GM23338 (cell line): Measurements from ENCODE around the gene USP32. TPM values are rescaled to one million over a fixed set of nuclear protein-coding genes. Genes with fewer than 3 reads are reported as not detected.

ENCODE experiments used
- ATAC-seq: fragments of 200-7000 bp; cut with Tn5 transposase; 3 replicates; pipeline ENCODE4 v1.9.1; 2020
- DNase-seq: peaks from one replicate; pipeline ENCODE4 v3.0.0-alpha.2; 2015; ENCODE audit warnings: low spot score
- H2AFZ ChIP-seq: fragments of 200-600 bp; sonication (generic); 2 replicates; pipeline ENCODE4 v1.8.0; 2016; ENCODE audit warnings: antibody characterized with exemption, mild to moderate bottlenecking, moderate library complexity
- H3F3A ChIP-seq: fragments of 200-600 bp; sonication (generic); replicated peaks from 2 replicates; pipeline ENCODE4 v1.8.0; 2017; ENCODE audit warnings: antibody characterized with exemption, mixed run types, low read depth
- H3K27ac ChIP-seq: fragments of 200-600 bp; sonication (generic); 2 replicates; pipeline ENCODE4 v1.6.1; 2016; ENCODE audit warnings: low read depth
- H3K27me3 ChIP-seq: fragments of 200-600 bp; sonication (generic); 2 replicates; pipeline ENCODE4 v1.8.0; 2016; ENCODE audit warnings: mild to moderate bottlenecking, mixed run types, moderate library complexity; ENCODE audit not compliant: insufficient read depth
- H3K36me3 ChIP-seq: fragments of 200-600 bp; sonication (generic); 2 replicates; pipeline ENCODE4 v1.8.0; 2016; ENCODE audit warnings: mild to moderate bottlenecking; ENCODE audit not compliant: insufficient read depth
- H3K4me1 ChIP-seq: fragments of 200-600 bp; sonication (generic); 2 replicates; pipeline ENCODE4 v1.8.0; 2016; ENCODE audit warnings: mild to moderate bottlenecking, moderate library complexity; ENCODE audit not compliant: insufficient read depth
- H3K4me2 ChIP-seq: fragments of 200-600 bp; sonication (generic); 2 replicates; pipeline ENCODE4 v1.7.1; 2017; ENCODE audit warnings: mixed run types
- H3K4me3 ChIP-seq: fragments of 200-600 bp; sonication (generic); 2 replicates; pipeline ENCODE4 v1.6.1; 2016; ENCODE audit warnings: mixed run types
- H3K79me2 ChIP-seq: fragments of 200-600 bp; sonication (generic); replicated peaks from 2 replicates; pipeline ENCODE4 v1.8.0; 2017; ENCODE audit warnings: mild to moderate bottlenecking; ENCODE audit not compliant: insufficient read depth
- H3K9me2 ChIP-seq: fragments of 200-600 bp; sonication (generic); 2 replicates; pipeline ENCODE4 v1.8.0; 2017; ENCODE audit not compliant: insufficient read depth
- H4K20me1 ChIP-seq: fragments of 200-600 bp; sonication (generic); replicated peaks from 2 replicates; pipeline ENCODE4 v1.8.0; 2017; ENCODE audit warnings: mild to moderate bottlenecking; ENCODE audit not compliant: insufficient read depth
- H3K27ac Mint-ChIP-seq: 2 replicates; pipeline ENCODE4 v1.8.0; 2020; ENCODE audit warnings: inconsistent platforms, mild to moderate bottlenecking, moderate library complexity, mixed read lengths
- H3K27me3 Mint-ChIP-seq: 3 replicates; pipeline ENCODE4 v1.8.0; 2022; ENCODE audit warnings: low read depth, mild to moderate bottlenecking, moderate library complexity, mixed read lengths, inconsistent platforms; ENCODE audit not compliant: insufficient read depth, poor library complexity
- H3K36me3 Mint-ChIP-seq: 3 replicates; pipeline ENCODE4 v1.8.0; 2021; ENCODE audit warnings: low read depth, mild to moderate bottlenecking, inconsistent platforms, moderate library complexity, mixed read lengths
- H3K4me1 Mint-ChIP-seq: 3 replicates; pipeline ENCODE4 v1.8.0; 2020; ENCODE audit warnings: mild to moderate bottlenecking, inconsistent platforms, mixed read lengths
- H3K4me3 Mint-ChIP-seq: 3 replicates; pipeline ENCODE4 v1.8.0; 2021; ENCODE audit warnings: moderate library complexity, mild to moderate bottlenecking, inconsistent platforms, mixed read lengths
- H3K9me3 Mint-ChIP-seq: 3 replicates; pipeline ENCODE4 v1.8.0; 2020; ENCODE audit warnings: moderate library complexity, mild to moderate bottlenecking, inconsistent platforms, mixed read lengths
- CREB1 ChIP-seq: fragments of 250-450 bp; sonication (Bioruptor Pico); IDR thresholded peaks from 2 replicates; pipeline ENCODE4 v1.5.0; 2020; ENCODE audit warnings: low read depth, mild to moderate bottlenecking, moderate library complexity
- CTCF ChIP-seq, 2 experiments: fragments of 200-600 bp in 1 of 2; sonication (generic) in 1 of 2; conservative IDR thresholded peaks; 2 replicates each; pipeline versions ENCODE4 v1.5.1 to v1.6.1; 2016 to 2017; ENCODE audit warnings: antibody characterized with exemption in 2 of 2, low read depth in 2 of 2, mild to moderate bottlenecking in 2 of 2, moderate library complexity in 1 of 2
- ETS1 ChIP-seq: IDR thresholded peaks from 2 replicates; pipeline ENCODE4 v1.6.1; 2016; ENCODE audit warnings: antibody characterized with exemption
- EZH2 ChIP-seq: fragments of 200-600 bp; sonication (generic); IDR thresholded peaks from one replicate; pipeline ENCODE4 v1.8.0; 2017; ENCODE audit warnings: antibody characterized with exemption, mild to moderate bottlenecking, low read depth; ENCODE audit not compliant: unreplicated experiment
- EZH2phosphoT487 ChIP-seq: fragments of 200-600 bp; sonication (generic); IDR thresholded peaks from one replicate; pipeline ENCODE4 v1.8.1; 2018; ENCODE audit warnings: antibody characterized with exemption; ENCODE audit not compliant: unreplicated experiment
- JUNB ChIP-seq: IDR thresholded peaks from one replicate; pipeline ENCODE4 v1.6.1; 2016; ENCODE audit warnings: antibody characterized with exemption; ENCODE audit not compliant: unreplicated experiment
- NANOG ChIP-seq: IDR thresholded peaks from 2 replicates; pipeline ENCODE4 v1.6.1; 2016; ENCODE audit warnings: antibody characterized with exemption, borderline replicate concordance
- POLR2AphosphoS5 ChIP-seq: IDR thresholded peaks from 2 replicates; pipeline ENCODE4 v1.6.1; 2016; ENCODE audit warnings: antibody characterized with exemption, low read depth
- REST ChIP-seq: IDR thresholded peaks from one replicate; pipeline ENCODE4 v1.6.1; 2018; ENCODE audit warnings: antibody characterized with exemption; ENCODE audit not compliant: unreplicated experiment
- STAT1 ChIP-seq: IDR thresholded peaks from one replicate; pipeline ENCODE4 v1.6.1; 2016; ENCODE audit warnings: antibody characterized with exemption; ENCODE audit not compliant: unreplicated experiment
- ZNF114 ChIP-seq: fragments of 250-450 bp; sonication (Bioruptor Pico); IDR thresholded peaks from 2 replicates; pipeline ENCODE4 v1.5.0; 2020; ENCODE audit warnings: mild to moderate bottlenecking, moderate library complexity
- ZNF331 ChIP-seq: fragments of 250-450 bp; sonication (Bioruptor Pico); IDR thresholded peaks from 2 replicates; pipeline ENCODE4 v1.5.0; 2020; ENCODE audit warnings: low read depth, mild to moderate bottlenecking, moderate library complexity
- ZNF462 ChIP-seq: fragments of 250-450 bp; sonication (Bioruptor Pico); IDR thresholded peaks from 2 replicates; pipeline ENCODE4 v1.5.0; 2020; ENCODE audit warnings: mild to moderate bottlenecking, moderate library complexity
- polyA plus RNA-seq: library from polyadenylated mRNA; unstranded; fragments of >200 nt; fragmentation: Nextera tagmentation; extraction: Ambion mirVana; gene quantifications from 2 replicates; pipeline ENCODE4 v1.2.1, GENCODE V29; 2016
- total RNA-seq: library from RNA; depleted of rRNA; stranded (reverse); fragments of >200 nt; shearing (Covaris generic); gene quantifications from 2 replicates; pipeline ENCODE4 v1.2.3, GENCODE V29; 2014

The USP32 gene
- total and polyA plus RNA-seq, 2 experiments from 2014 or later, result 43.6 to 129 TPM

- Histone ChIP-seq H3K4me1 (peaks cover 37% of the 10 kb centered on the region), H3K27me3 (peaks cover 31% of the 10 kb centered on the region), H3K4me2 (no peak overlapping the region), H3K9me2 (no peaks in the 10 kb centered on the region), H4K20me1 (no peaks in the 10 kb centered on the region), H3K27ac (no peak overlapping the region), H3F3A (peaks cover 8% of the 10 kb centered on the region), H3K4me3 (no peak overlapping the region), H2AFZ (no peak overlapping the region), H3K79me2 (no peaks in the 10 kb centered on the region), H3K36me3 (no peaks in the 10 kb centered on the region)
- Mint-ChIP-seq H3K9me3 (no peaks in the 10 kb centered on the region), H3K4me3 (no peak overlapping the region; the same call in 2 of the 3 replicates), H3K4me1 (peaks cover 44% of the 10 kb centered on the region), H3K27me3 (peaks cover 39% of the 10 kb centered on the region), H3K36me3 (no peaks in the 10 kb centered on the region), H3K27ac (no peak overlapping the region)
- DNase-seq (peak; percentile 2), ATAC-seq (no peak)
- TF ChIP-seq ZNF462 (CRISPR knock-in tag) (no peak), CTCF (conservative IDR thresholded peaks at IDR 0.05; ENCODE audit: low read depth in 2 of 2) (no peak), ETS1 (no peak), EZH2phosphoT487 (no peak), JUNB (no peak), REST (no peak), CREB1 (CRISPR knock-in tag) (no peak), EZH2 (no peak), NANOG (no peak), POLR2AphosphoS5 (no peak), STAT1 (no peak), ZNF114 (CRISPR knock-in tag) (no peak), ZNF331 (CRISPR knock-in tag) (no peak)
These were observed 238.1 kb downstream of the USP32 start for GRCh38 chr17:60153606-60154390.
